A673 (cell line): ENCODE results near the gene MORN4.
"Not testable (repeated sequence)": the region's sequence is repeated elsewhere in the genome, so short reads cannot be mapped to it uniquely, and the experiment has no call there.

ENCODE experiments used
- CTCF ChIP-seq: fragments of 300-800, 200-600 bp; sonication (generic); conservative IDR thresholded peaks from 2 replicates; pipeline ENCODE4 v1.5.1; 2017; ENCODE audit warnings: low read depth, mild to moderate bottlenecking, antibody characterized with exemption, low read length, moderate library complexity, mixed read lengths
- EZH2 ChIP-seq: fragments of 200-600 bp; sonication (generic); IDR thresholded peaks from 2 replicates; pipeline ENCODE4 v1.6.1; 2017; ENCODE audit warnings: borderline replicate concordance, low read depth, mild to moderate bottlenecking, mixed read lengths, antibody characterized with exemption, low read length; ENCODE audit not compliant: poor library complexity, severe bottlenecking

DNA sequence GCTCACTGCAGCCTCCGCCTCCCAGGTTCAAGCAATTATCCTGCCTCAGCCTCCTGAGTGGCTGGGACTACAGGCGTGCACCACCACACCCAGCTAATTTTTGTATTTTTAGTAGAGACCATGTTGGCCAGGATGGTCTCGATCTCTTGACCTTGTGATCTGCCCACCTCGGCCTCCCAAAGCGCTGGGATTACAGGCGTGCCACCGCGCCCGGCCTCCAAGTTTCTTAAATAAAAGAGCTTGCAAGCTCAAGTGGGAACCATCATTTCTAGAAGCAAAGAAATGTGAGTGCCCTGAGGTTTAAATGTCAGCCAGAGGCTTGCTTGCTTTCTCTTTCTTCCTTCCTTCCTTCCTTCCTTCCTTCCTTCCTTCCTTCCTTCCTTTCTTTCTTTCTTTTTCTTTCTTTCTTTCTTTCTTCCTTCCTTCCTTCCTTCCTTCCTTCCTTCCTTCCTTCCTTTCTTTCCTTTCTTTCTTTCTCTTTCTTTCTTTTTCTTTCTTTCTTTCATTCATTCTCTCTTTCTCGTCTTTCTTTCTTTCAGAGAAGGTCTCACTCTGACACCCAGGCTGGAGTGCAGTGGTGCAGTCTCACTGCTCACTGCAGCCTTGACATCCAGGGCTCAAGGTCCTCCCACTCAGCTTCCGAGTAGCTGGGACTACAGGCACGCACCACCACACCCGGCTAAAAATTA is 9.3 kb upstream of the MORN4 start:
- not testable (repeated sequence) for TF ChIP-seq CTCF, EZH2
